SK-N-SH treated with all-trans-retinoic acid at 6 μM for 48 hours (cell line): ENCODE measurements around the gene LRRC28.

Experiments
- ATAC-seq: fragments of 200-7000 bp; cut with Tn5 transposase; 3 replicates; pipeline ENCODE4 v1.9.1; 2020; ENCODE audit warnings: mild to moderate bottlenecking, moderate library complexity
- ARNTL ChIP-seq: fragments of 450-650 bp; formaldehyde crosslinking; IDR thresholded peaks from 2 replicates; pipeline ENCODE4 v1.5.0; 2020; ENCODE audit warnings: low read depth, mild to moderate bottlenecking, moderate library complexity, borderline replicate concordance
- BACH2 ChIP-seq: fragments of 250-450 bp; sonication (Bioruptor Pico); IDR thresholded peaks from 2 replicates; pipeline ENCODE4 v1.9.0; 2021; ENCODE audit warnings: mild to moderate bottlenecking, borderline replicate concordance
- CREB5 ChIP-seq: fragments of 250-450 bp; sonication (Bioruptor Pico); IDR thresholded peaks from 2 replicates; pipeline ENCODE4 v1.5.1; 2020; ENCODE audit warnings: low read depth, mild to moderate bottlenecking, moderate library complexity
- CSDC2 ChIP-seq: fragments of 250-450 bp; sonication (Bioruptor Pico); IDR thresholded peaks from 2 replicates; pipeline ENCODE4 v1.5.0; 2020; ENCODE audit warnings: mild to moderate bottlenecking, moderate library complexity
- CSRNP3 ChIP-seq: fragments of 250-450 bp; sonication (Bioruptor Pico); IDR thresholded peaks from 2 replicates; pipeline ENCODE4 v1.5.1; 2021; ENCODE audit warnings: mild to moderate bottlenecking, moderate library complexity
- ESRRG ChIP-seq: fragments of 250-450 bp; sonication (Bioruptor Pico); IDR thresholded peaks from 2 replicates; pipeline ENCODE4 v1.6.1; 2021; ENCODE audit warnings: mild to moderate bottlenecking
- ISL1 ChIP-seq: fragments of 250-450 bp; sonication (Bioruptor Pico); IDR thresholded peaks from 2 replicates; pipeline ENCODE4 v2.1.2; 2022; ENCODE audit warnings: mild to moderate bottlenecking, moderate library complexity
- OSR1 ChIP-seq: fragments of 250-450 bp; sonication (Bioruptor Pico); IDR thresholded peaks from 2 replicates; pipeline ENCODE4 v1.8.0; 2022; ENCODE audit warnings: moderate library complexity, mild to moderate bottlenecking, inconsistent platforms
- PPARA ChIP-seq: fragments of 250-450 bp; sonication (Bioruptor Pico); IDR thresholded peaks from 2 replicates; pipeline ENCODE4 v1.5.0; 2020; ENCODE audit warnings: mild to moderate bottlenecking, borderline replicate concordance
- SNAI2 ChIP-seq: fragments of 250-450 bp; sonication (Bioruptor Pico); IDR thresholded peaks from 2 replicates; pipeline ENCODE4 v1.5.0; 2020; ENCODE audit warnings: mild to moderate bottlenecking, moderate library complexity
- TCF4 ChIP-seq: fragments of 250-450 bp; sonication (Bioruptor Pico); IDR thresholded peaks from 2 replicates; pipeline ENCODE4 v1.8.0; 2021; ENCODE audit warnings: mild to moderate bottlenecking, moderate library complexity, borderline replicate concordance
- TOX ChIP-seq: fragments of 250-450 bp; sonication (Bioruptor Pico); IDR thresholded peaks from 2 replicates; pipeline ENCODE4 v1.8.0; 2021; ENCODE audit warnings: mild to moderate bottlenecking, moderate library complexity, borderline replicate concordance
- TSHZ2 ChIP-seq: fragments of 250-450 bp; sonication (Bioruptor Pico); IDR thresholded peaks from 2 replicates; pipeline ENCODE4 v1.5.0; 2020; ENCODE audit warnings: mild to moderate bottlenecking, moderate library complexity
- ZC3H10 ChIP-seq: fragments of 250-450 bp; sonication (Bioruptor Pico); IDR thresholded peaks from 2 replicates; pipeline ENCODE4 v1.5.1; 2021; ENCODE audit warnings: mild to moderate bottlenecking, moderate library complexity
- ZFP3 ChIP-seq: fragments of 250-450 bp; sonication (Bioruptor Pico); IDR thresholded peaks from 2 replicates; pipeline ENCODE4 v1.5.0; 2020; ENCODE audit warnings: mild to moderate bottlenecking, moderate library complexity
- ZFP30 ChIP-seq: fragments of 450-650 bp; formaldehyde crosslinking; IDR thresholded peaks from 2 replicates; pipeline ENCODE4 v1.5.0; 2022; ENCODE audit warnings: mild to moderate bottlenecking, moderate library complexity
- ZNF565 ChIP-seq: fragments of 450-650 bp; formaldehyde crosslinking; conservative IDR thresholded peaks from 2 replicates; pipeline ENCODE4 v1.5.0; 2020; ENCODE audit warnings: low read depth, mild to moderate bottlenecking, moderate library complexity
- ZNF70 ChIP-seq: fragments of 450-650 bp; formaldehyde crosslinking; IDR thresholded peaks from 2 replicates; pipeline ENCODE4 v1.5.0; 2020; ENCODE audit warnings: mild to moderate bottlenecking, moderate library complexity
- ZNF8 ChIP-seq: fragments of 450-650 bp; formaldehyde crosslinking; IDR thresholded peaks from 2 replicates; pipeline ENCODE4 v1.5.0; 2020; ENCODE audit warnings: mild to moderate bottlenecking, moderate library complexity
- TF ChIP-seq, protein P1 (sequence below): fragments of 250-450 bp; sonication (Bioruptor Pico); IDR thresholded peaks from 2 replicates; pipeline ENCODE4 v1.8.0; 2020; ENCODE audit warnings: mild to moderate bottlenecking, moderate library complexity, borderline replicate concordance
- TF ChIP-seq, protein P2 (sequence below): fragments of 250-450 bp; sonication (Bioruptor Pico); IDR thresholded peaks from 2 replicates; pipeline ENCODE4 v1.8.0; 2021; ENCODE audit warnings: low read depth, mild to moderate bottlenecking, moderate library complexity, borderline replicate concordance

Gene LRRC28

DNA sequence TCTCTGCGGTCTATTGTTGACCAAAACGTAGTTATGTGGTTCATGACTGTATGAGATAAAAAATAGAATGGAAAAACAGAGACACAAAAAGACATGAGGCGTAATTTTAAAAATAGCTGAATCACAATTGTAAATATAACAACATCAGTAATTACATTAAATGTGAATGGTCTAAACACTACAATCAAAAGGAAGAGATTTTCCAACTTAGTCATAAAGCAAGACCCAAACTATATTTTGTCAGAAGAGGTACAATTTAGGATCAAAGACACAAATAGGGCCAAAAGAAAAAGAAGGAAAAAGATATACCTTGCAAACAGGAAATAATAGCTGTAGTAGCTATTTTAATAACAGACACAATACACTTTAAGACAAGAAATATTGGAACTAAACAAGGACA, 61.5 kb downstream of the LRRC28 start:
- TF ChIP-seq TOX (no peak), ZFP30 (CRISPR knock-in tag) (no peak), PPARA (no peak), CREB5 (no peak), BACH2 (CRISPR knock-in tag) (no peak), CSDC2 (no peak), ZNF8 (CRISPR knock-in tag) (no peak), ZC3H10 (CRISPR knock-in tag) (no peak), ARNTL (CRISPR knock-in tag) (no peak), ISL1 (CRISPR knock-in tag) (no peak), SNAI2 (CRISPR knock-in tag) (no peak), ZFP3 (CRISPR knock-in tag) (no peak), ESRRG (CRISPR knock-in tag) (no peak), ZNF70 (CRISPR knock-in tag) (no peak)
- TF ChIP-seq, protein P1, sequence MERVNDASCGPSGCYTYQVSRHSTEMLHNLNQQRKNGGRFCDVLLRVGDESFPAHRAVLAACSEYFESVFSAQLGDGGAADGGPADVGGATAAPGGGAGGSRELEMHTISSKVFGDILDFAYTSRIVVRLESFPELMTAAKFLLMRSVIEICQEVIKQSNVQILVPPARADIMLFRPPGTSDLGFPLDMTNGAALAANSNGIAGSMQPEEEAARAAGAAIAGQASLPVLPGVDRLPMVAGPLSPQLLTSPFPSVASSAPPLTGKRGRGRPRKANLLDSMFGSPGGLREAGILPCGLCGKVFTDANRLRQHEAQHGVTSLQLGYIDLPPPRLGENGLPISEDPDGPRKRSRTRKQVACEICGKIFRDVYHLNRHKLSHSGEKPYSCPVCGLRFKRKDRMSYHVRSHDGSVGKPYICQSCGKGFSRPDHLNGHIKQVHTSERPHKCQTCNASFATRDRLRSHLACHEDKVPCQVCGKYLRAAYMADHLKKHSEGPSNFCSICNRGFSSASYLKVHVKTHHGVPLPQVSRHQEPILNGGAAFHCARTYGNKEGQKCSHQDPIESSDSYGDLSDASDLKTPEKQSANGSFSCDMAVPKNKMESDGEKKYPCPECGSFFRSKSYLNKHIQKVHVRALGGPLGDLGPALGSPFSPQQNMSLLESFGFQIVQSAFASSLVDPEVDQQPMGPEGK (CRISPR knock-in tag): no peak
- TF ChIP-seq, protein P2, sequence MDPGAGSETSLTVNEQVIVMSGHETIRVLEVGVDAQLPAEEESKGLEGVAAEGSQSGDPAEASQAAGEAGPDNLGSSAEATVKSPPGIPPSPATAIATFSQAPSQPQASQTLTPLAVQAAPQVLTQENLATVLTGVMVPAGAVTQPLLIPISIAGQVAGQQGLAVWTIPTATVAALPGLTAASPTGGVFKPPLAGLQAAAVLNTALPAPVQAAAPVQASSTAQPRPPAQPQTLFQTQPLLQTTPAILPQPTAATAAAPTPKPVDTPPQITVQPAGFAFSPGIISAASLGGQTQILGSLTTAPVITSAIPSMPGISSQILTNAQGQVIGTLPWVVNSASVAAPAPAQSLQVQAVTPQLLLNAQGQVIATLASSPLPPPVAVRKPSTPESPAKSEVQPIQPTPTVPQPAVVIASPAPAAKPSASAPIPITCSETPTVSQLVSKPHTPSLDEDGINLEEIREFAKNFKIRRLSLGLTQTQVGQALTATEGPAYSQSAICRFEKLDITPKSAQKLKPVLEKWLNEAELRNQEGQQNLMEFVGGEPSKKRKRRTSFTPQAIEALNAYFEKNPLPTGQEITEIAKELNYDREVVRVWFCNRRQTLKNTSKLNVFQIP (CRISPR knock-in tag): no peak
- ATAC-seq: no peak

GRCh38 chr15:99315636-99316035, 64.4 kb downstream of the LRRC28 start:
- no peak for TF ChIP-seq CSDC2
- no peak for TF ChIP-seq BACH2 (CRISPR knock-in tag)
- no peak for TF ChIP-seq ZC3H10 (CRISPR knock-in tag)
- TF ChIP-seq, all 23 proteins: peak for 0
- no peak for ATAC-seq

- TF ChIP-seq TSHZ2 (CRISPR knock-in tag) (no peak), ISL1 (CRISPR knock-in tag) (no peak), CSRNP3 (CRISPR knock-in tag) (no peak), ZFP30 (CRISPR knock-in tag) (no peak), CREB5 (no peak), TCF4 (CRISPR knock-in tag) (no peak), ESRRG (CRISPR knock-in tag) (no peak), ZNF565 (CRISPR knock-in tag) (no peak), OSR1 (no peak), ZNF70 (CRISPR knock-in tag) (no peak)
- TF ChIP-seq, protein P1 (CRISPR knock-in tag): no peak
- TF ChIP-seq, all 23 proteins: peak for 0
- ATAC-seq: no peak
These were observed 69.3 kb downstream of the LRRC28 start for GRCh38 chr15:99320374-99321215.
